OCI-LY7 (cell line): ENCODE data around the gene LLPH. TPM values are rescaled to one million over a fixed set of nuclear protein-coding genes. Genes with fewer than 3 reads are reported as not detected.
A peak's percentile ranks its signal among the peaks of the same experiment; 100 is the strongest.

Source experiments
- BruUV-seq: library from RNA; stranded (reverse); fragments of 400-500 nt; replicated peaks from 2 replicates; lab custom pipeline; 2021; lab: Mats Ljungman, UMichigan
- CTCF ChIA-PET: fragments of 300-600 bp; sonication (Branson Sonifier 250); formaldehyde crosslinking; loops from one replicate; lab custom pipeline; 2022; ENCODE audit warnings: antibody characterized with exemption; ENCODE audit not compliant: unreplicated experiment; lab: Charles Lee
- POLR2A ChIA-PET: fragments of 300-600 bp; sonication (Branson Sonifier 250); formaldehyde crosslinking; loops from one replicate; lab custom pipeline; 2022; ENCODE audit warnings: antibody characterized with exemption; lab: Charles Lee
- DNase-seq: peaks from one replicate; pipeline ENCODE4 v3.0.0-alpha.2; 2015; ENCODE audit warnings: low spot score
- H2AFZ ChIP-seq: fragments of 200-600 bp; sonication (generic), shearing (Covaris generic); 2 replicates; pipeline ENCODE4 v1.6.1; 2014; ENCODE audit warnings: mild to moderate bottlenecking, antibody characterized with exemption, low read length, moderate library complexity
- H3K27ac ChIP-seq: fragments of 200-600 bp; sonication (generic); 2 replicates; pipeline ENCODE4 v1.5.1; 2014; ENCODE audit warnings: mixed run types, low read depth, mild to moderate bottlenecking, moderate library complexity, low read length, inconsistent platforms; ENCODE audit not compliant: poor library complexity, severe bottlenecking
- H3K36me3 ChIP-seq: fragments of 200-600 bp; sonication (generic); 2 replicates; pipeline ENCODE4 v1.6.1; 2014; ENCODE audit warnings: mild to moderate bottlenecking, antibody characterized with exemption, low read length, moderate library complexity, mixed read lengths; ENCODE audit not compliant: insufficient read depth
- H3K4me1 ChIP-seq: fragments of 200-600 bp; sonication (generic); 2 replicates; pipeline ENCODE4 v1.5.1; 2014; ENCODE audit warnings: mild to moderate bottlenecking, low read length; ENCODE audit not compliant: insufficient read depth, poor library complexity, severe bottlenecking
- H3K4me2 ChIP-seq: fragments of 200-600 bp; sonication (generic); 2 replicates; pipeline ENCODE4 v1.6.1; 2014; ENCODE audit warnings: mild to moderate bottlenecking, low read length
- H3K4me3 ChIP-seq: fragments of 200-600 bp; sonication (generic); 2 replicates; pipeline ENCODE4 v1.5.1; 2014; ENCODE audit warnings: mild to moderate bottlenecking, low read depth, low read length; ENCODE audit not compliant: poor library complexity, severe bottlenecking
- H3K79me2 ChIP-seq: fragments of 200-600 bp; sonication (generic); 2 replicates; pipeline ENCODE4 v1.6.1; 2016; ENCODE audit warnings: low read depth, mild to moderate bottlenecking, low read length, moderate library complexity, mixed read lengths; ENCODE audit not compliant: insufficient read depth
- H3K9me2 ChIP-seq: fragments of 200-600 bp; sonication (generic); 2 replicates; pipeline ENCODE4 v1.6.1; 2016; ENCODE audit warnings: mild to moderate bottlenecking, low read length, mixed read lengths; ENCODE audit not compliant: insufficient read depth
- H3K9me3 ChIP-seq: fragments of 200-600 bp; sonication (generic); 2 replicates; pipeline ENCODE4 v1.6.1; 2014; ENCODE audit warnings: mild to moderate bottlenecking, mixed run types, low read length, mixed read lengths
- H4K20me1 ChIP-seq: fragments of 200-600 bp; sonication (generic); 2 replicates; pipeline ENCODE4 v1.6.1; 2014; ENCODE audit warnings: mild to moderate bottlenecking, antibody characterized with exemption, low read length, moderate library complexity, mixed read lengths; ENCODE audit not compliant: insufficient read depth
- EZH2phosphoT487 ChIP-seq: fragments of 200-600 bp; sonication (generic); IDR thresholded peaks from 2 replicates; pipeline ENCODE4 v1.6.1; 2018; ENCODE audit warnings: low read depth, borderline replicate concordance, mild to moderate bottlenecking, mixed run types, antibody characterized with exemption, low read length, moderate library complexity, mixed read lengths
- intact Hi-C: fragments of 100-400 bp; cut with micrococcal nuclease; formaldehyde crosslinking; loops from one replicate; pipeline ENCODE4 v1.10.0; 2022; ENCODE audit not compliant: unreplicated experiment
- total RNA-seq, 2 experiments: library from RNA; depleted of rRNA in 1 of 2; stranded (reverse); fragments of >200 nt in 1 of 2; shearing (Covaris generic) in 1 of 2; gene quantifications; 2 replicates each; pipeline ENCODE4 v1.2.3, GENCODE V29; 2014 to 2022
- TF ChIP-seq, protein P1 (sequence below): fragments of 200-600 bp; sonication (generic); conservative IDR thresholded peaks from 2 replicates; pipeline ENCODE4 v1.5.1; 2014; ENCODE audit warnings: mild to moderate bottlenecking, antibody characterized with exemption, low read length, moderate library complexity, mixed read lengths

LLPH gene
- total RNA-seq, 2 experiments from 2014 or later, result 5.7 to 39.6 TPM

GRCh38 chr12:66168410-66168809 lies 37.9 kb upstream of the LLPH start:
- peaks cover 41% of the 10 kb centered on the region for H3K36me3 ChIP-seq
- TF ChIP-seq EZH2phosphoT487, result no peak
- TF ChIP-seq, protein P1, sequence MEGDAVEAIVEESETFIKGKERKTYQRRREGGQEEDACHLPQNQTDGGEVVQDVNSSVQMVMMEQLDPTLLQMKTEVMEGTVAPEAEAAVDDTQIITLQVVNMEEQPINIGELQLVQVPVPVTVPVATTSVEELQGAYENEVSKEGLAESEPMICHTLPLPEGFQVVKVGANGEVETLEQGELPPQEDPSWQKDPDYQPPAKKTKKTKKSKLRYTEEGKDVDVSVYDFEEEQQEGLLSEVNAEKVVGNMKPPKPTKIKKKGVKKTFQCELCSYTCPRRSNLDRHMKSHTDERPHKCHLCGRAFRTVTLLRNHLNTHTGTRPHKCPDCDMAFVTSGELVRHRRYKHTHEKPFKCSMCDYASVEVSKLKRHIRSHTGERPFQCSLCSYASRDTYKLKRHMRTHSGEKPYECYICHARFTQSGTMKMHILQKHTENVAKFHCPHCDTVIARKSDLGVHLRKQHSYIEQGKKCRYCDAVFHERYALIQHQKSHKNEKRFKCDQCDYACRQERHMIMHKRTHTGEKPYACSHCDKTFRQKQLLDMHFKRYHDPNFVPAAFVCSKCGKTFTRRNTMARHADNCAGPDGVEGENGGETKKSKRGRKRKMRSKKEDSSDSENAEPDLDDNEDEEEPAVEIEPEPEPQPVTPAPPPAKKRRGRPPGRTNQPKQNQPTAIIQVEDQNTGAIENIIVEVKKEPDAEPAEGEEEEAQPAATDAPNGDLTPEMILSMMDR, result no peak
- ChIA-PET CTCF (interaction anchor here (1.2 to 1.6 kb wide), 2 partner anchors 9 to 1100 kb away, joined by 4 read pairs; no protein-coding TSS in a partner anchor), POLR2A (interaction anchor here (0.7 to 2.6 kb wide), 16 partner anchors 7 to 524 kb away, joined by 3 to 30 read pairs (median 4); partner anchors contain the start of gene LLPH)
- H3K9me2 ChIP-seq, result no peaks in the 10 kb centered on the region
- H4K20me1 ChIP-seq, result no peaks in the 10 kb centered on the region
- H3K9me3 ChIP-seq, result peaks cover 26% of the 10 kb centered on the region
- H3K4me2 ChIP-seq, result peak overlapping the region; percentile 80
- BruUV-seq, result TSS peak; percentile 60
- H3K79me2 ChIP-seq, result peaks cover 57% of the 10 kb centered on the region
- DNase-seq, result peak; percentile 37
- H3K4me1 ChIP-seq, result peaks cover 23% of the 10 kb centered on the region
- peak overlapping the region; percentile 80 for H3K4me3 ChIP-seq
- H3K27ac ChIP-seq, result peak overlapping the region; percentile 93
- intact Hi-C loops, result loop anchor here (2.0 to 5.0 kb wide), 2 partner anchors 134 to 449 kb away; partner anchors contain the start of gene HELB
- H2AFZ ChIP-seq, result peak overlapping the region; percentile 35; the same call in 1 of the 2 replicates

DNA sequence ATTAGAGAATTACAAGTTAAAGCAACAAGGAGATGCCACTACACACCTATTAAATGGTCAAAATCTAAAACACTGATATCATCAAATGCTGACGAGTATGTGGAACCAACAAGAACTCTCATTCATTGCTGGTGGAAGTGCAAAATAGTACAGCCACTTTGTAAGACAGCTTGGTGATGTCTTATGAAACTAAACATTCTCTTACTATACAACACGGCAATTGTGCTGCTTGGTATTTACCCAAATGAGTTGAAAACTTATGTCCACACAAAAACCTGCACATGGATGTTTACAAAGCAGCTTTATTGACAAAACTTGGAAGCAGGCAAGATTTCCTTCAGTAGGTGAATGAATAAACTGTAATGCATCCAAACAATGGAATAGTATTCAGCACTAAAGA lies 36.0 kb upstream of the LLPH start:
- TF ChIP-seq, protein P1, result no peak
- TF ChIP-seq EZH2phosphoT487, result no peak
- peaks cover 75% of the 10 kb centered on the region for H3K79me2 ChIP-seq
- POLR2A ChIA-PET, result interaction anchor here (0.6 to 0.7 kb wide), 3 partner anchors 45 to 451 kb away, joined by 3 to 6 read pairs (median 3); partner anchors contain the start of gene HELB
- H4K20me1 ChIP-seq, result no peaks in the 10 kb centered on the region
- no peak for DNase-seq
- peaks cover 23% of the 10 kb centered on the region for H3K4me1 ChIP-seq
- H3K4me3 ChIP-seq, result no peak overlapping the region
- H3K9me3 ChIP-seq, result peaks cover 26% of the 10 kb centered on the region
- no TSS peak for BruUV-seq
- CTCF ChIA-PET, result no interaction called here
- no peak overlapping the region for H3K4me2 ChIP-seq
- intact Hi-C loops, result loop anchor here (5.0 kb wide), 1 partner anchor 451 kb away; no protein-coding TSS in a partner anchor
- H3K27ac ChIP-seq, result no peak overlapping the region
- H2AFZ ChIP-seq, result no peak overlapping the region
- peaks cover 45% of the 10 kb centered on the region for H3K36me3 ChIP-seq
- H3K9me2 ChIP-seq, result no peaks in the 10 kb centered on the region

DNA sequence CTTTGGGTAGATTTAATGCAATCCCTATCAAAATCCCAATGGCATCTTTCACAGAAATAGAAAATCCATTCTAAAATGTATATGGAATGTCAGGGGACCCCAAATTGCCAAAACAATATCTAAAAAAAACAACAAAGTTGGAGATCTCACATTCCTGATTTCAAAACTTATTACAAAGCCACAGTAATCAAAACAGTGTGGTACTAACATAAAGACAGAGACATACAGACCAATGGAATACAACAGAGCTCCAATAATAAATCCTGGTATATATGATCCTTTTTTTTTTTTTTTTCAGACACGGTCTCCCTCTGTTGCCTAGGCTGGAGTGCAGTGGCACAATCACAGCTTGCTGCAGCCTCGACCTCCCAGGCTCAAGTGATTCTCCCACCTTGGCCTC lies 34.6 kb upstream of the LLPH start:
- H3K9me2 ChIP-seq, result no peaks in the 10 kb centered on the region
- peaks cover 26% of the 10 kb centered on the region for H3K9me3 ChIP-seq
- peaks cover 79% of the 10 kb centered on the region for H3K79me2 ChIP-seq
- H3K4me2 ChIP-seq, result no peak overlapping the region
- intact Hi-C loops, result loop anchor here (5.0 kb wide), 1 partner anchor 452 kb away; no protein-coding TSS in a partner anchor
- no peaks in the 10 kb centered on the region for H4K20me1 ChIP-seq
- H3K4me1 ChIP-seq, result peaks cover 16% of the 10 kb centered on the region
- DNase-seq, result no peak
- POLR2A ChIA-PET, result no interaction called here
- no peak overlapping the region for H3K27ac ChIP-seq
- BruUV-seq, result no TSS peak
- no peak for TF ChIP-seq EZH2phosphoT487
- TF ChIP-seq, protein P1, result no peak
- CTCF ChIA-PET, result no interaction called here
- H2AFZ ChIP-seq, result no peak overlapping the region
- peaks cover 59% of the 10 kb centered on the region for H3K36me3 ChIP-seq
- H3K4me3 ChIP-seq, result no peak overlapping the region
